HG02885 (cell line): ENCODE data around the gene HEMK1.
A peak's percentile ranks its signal among the peaks of the same experiment; 100 is the strongest.

Experiments used
- ATAC-seq: cut with Tn5 transposase; IDR thresholded peaks from one replicate; pipeline ENCODE4 v1.9.1; 2021; ENCODE audit warnings: mild to moderate bottlenecking; ENCODE audit not compliant: unreplicated experiment, poor library complexity

Gene HEMK1

DNA sequence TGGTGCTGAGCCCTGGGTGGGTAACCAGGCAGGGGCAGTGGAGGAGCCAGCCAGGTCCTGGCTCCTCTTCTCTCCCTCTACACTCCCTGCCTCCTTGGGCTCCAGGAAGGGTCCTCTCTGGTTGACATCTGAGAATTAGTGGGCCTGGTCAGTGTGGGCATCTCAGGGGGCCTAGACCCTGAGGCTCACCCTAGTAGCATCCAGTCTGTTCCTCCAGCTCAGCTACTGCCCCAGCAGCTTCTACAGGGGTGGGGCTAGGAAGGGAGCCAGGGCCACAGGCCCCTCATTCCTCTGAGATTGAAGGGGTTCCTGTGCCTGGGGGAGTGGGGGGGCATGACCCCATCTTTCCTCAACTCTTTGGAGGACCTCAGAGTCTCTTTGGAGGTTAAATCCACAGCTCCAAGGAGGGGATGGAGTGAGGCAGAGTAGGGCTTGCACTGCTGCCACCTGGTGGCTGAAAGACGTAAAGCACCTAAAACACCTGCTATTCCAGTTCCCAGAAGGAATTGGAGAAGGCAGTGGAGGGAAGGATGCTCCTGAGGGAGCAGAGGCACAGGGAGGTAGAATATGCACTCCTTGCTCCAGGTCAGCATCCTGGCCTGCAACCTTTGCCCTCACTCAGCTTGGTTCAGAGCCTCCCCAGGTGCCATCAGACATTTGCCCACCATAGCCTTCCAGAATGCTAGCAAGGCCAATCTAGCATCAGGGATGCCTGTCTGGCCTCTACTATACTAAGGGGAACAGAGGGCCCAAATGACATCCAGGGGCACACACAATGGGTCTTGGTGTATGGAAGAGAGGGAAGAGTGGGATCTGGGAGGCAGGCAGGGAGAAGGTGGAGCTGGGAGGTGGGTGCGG, 26.9 kb upstream of the HEMK1 start:
- no peak for ATAC-seq

DNA sequence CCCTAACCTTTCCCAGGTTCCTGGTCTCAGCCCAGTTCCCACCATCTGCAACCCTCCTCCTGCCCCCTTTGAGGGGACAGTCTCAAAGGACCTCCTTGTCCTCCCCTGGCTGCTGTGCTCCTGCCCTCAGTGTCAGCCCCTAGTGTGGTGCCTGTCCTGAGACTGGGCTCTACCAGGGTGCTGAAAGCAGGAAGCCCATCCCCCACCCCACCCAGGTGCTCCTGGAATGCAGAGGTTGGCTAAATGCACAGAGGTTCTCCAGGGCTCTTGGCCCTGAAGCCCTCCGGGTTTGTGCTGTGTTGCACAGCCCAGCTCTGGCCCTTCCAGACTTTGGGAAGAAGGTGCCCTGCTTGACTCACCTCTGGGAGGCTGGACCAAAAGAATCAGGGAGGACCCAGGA, 23.5 kb upstream of the HEMK1 start:
- no peak for ATAC-seq

DNA sequence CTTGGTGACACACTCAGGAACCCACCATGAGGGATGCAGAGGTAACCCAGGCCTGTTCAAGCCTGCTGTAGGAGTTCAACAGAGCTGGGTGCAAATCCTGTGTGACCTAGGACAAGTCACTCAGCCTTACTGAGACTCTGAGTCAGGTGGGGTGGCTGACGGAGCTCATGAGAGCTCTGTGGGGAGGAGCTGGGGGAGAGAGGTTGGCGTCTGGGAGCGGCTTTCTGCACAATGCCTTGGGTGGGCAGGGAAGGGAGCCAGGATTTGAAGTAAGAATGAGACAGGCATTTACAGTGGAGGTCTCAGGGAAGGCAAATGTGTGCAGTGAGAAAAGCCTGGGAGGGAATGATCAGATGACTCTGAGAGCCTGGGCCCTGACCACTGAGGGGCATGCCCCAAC, 20.1 kb upstream of the HEMK1 start:
- ATAC-seq = no peak

DNA sequence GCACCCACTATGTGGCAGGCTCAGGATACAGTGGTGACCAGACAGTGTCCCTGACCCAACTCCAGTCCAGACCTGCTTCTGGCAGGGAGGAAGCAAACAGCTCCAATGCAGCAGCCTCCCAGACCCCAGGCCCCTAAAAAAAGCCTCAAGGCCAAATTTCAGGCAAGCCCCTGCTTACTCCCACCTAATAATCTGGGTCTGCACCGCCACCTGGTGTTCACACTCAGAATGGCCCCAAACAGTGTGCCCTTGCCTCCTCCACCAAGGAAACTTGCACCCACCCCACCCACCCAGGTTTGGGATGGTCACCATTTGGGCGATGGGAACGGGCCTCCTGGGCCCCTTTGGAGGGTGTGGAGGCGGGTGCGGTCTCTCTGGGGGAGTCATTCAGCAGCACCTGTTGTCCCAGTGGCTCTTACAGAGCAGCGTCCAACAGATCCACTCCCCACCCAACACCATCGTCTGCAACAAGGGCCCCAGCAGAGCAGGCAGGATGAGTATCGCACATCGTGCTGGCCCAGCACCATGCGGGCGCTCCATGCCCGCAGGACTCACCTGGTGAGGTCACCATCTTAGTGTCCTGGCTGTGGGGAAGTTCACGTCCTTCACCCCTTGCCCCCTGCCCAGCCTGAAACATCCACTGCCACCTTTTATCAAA, 19.1 kb upstream of the HEMK1 start:
- no peak for ATAC-seq

- no peak for ATAC-seq
Measured at GRCh38 chr3:50551054-50551659, 18.2 kb upstream of the HEMK1 start.

DNA sequence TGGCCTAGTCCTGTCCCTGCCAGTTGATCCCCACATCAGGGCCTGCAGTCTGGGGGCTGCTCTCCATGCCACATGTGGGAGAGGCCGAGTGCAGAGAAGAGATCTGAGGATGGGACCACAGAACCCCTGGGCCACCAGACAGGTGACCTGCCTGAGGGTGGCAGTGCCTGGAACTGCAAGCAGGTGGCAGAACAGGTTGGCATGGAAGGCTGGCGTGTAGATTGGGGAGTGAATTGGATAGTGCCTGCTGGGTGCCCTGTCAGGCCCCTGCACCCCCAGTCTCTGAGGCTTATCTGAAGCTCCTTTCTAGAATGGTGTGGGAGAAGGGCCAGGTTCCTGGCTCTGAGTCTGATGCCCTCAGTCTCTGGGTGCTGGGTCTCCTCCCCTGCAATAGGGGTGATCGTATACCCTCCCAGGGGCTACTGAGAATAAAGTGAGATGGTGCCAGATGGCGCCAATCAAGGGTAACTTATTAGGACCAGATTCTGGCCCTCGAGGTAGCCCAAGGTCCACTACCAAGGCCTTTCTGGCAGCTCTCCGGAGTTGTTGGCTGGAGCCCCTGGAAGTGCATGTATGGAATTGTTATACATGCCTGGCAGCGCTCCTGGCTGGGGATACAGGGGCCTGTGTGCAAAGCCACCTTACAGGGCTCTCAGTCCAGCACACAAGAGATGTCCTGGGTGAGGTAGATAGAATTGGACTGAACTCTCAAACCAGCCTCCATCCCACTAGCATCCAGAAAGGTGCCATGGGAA, 17.5 kb upstream of the HEMK1 start:
- ATAC-seq = no peak

DNA sequence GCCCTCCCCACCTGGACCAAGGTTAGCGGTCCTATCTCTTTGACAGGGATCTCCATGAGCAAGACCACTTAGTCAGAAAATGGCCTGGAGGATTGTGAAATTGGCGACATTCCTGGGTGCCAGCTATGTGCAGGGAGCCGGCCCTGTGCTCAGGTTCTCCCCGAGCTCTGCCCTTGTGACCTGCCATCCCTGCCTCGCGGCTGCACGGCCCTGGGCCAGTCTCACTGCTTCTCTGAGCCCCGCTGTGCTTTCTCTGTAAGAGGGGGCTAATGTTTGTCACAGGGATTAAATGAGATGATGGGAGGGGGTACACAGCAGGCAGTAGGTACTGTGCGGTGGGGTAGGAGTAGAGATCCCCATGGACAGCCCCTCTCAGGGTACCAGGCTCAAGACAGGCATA, 16.7 kb upstream of the HEMK1 start:
- ATAC-seq = no peak

GRCh38 chr3:50554553-50554952, 14.8 kb upstream of the HEMK1 start:
- ATAC-seq = no peak

DNA sequence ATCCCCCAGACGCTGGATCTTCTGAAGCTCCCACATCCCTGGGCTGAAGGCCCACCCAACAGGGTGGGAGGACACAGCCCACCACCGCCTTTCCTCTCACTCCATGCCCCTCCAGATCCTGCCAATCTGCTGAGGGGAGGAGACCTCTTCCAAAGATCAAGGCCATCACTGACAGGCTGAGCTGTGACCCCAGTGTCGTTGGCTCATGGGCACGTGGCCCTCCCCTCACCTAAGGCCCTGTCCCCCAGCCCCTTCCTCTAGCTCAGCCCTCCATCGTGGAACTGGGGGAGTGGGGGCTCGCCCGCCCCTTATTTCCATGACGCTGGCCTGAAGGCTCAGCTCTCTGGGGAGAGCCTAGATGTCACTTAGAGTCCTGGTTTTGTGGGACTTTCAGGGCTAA, 12.2 kb upstream of the HEMK1 start:
- ATAC-seq = no peak

GRCh38 chr3:50557915-50558314, 11.4 kb upstream of the HEMK1 start:
- no peak for ATAC-seq

DNA sequence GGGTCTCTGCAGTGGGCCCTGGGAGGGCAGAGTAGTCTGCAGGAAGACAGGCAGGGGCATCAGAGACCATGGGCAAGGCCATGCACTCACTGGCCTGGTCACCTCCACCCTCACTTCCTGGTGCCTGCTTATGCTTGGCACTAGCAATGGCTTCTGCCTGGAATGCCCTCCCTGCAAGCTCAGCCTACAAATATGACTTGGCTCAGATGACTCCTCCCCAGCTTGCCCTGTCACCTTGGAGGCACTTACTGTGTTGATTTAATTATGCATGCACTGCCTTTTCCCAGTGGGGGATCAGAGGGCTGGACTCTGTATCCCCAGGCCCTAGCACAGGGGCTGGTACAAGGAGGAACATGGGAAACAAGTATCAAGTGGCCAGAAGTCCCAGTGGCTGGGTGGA, 9.6 kb upstream of the HEMK1 start:
- no peak for ATAC-seq

DNA sequence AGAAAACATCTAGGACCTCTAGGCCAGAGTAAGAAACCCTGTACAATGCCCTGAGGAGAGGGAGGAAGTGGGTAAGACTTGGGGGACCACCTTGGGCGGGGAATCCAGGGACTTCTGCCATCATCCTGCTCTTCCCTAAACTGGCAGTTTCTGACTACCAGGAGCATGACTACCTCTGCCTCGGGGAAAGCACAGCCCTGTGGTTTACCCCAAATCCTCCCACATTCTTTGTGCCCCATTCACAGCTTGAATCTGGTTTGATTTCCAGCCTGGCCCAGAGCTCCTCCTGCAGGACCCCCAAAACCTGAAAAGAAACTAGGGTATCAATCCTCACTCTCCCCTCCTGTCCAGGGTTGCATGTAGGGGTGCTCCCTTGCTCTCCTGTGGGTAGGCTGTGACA, 6.5 kb upstream of the HEMK1 start:
- ATAC-seq = no peak

GRCh38 chr3:50563867-50564266, 5.5 kb upstream of the HEMK1 start:
- ATAC-seq = no peak

- no peak for ATAC-seq
Measured at GRCh38 chr3:50564321-50564720, 5.0 kb upstream of the HEMK1 start.

GRCh38 chr3:50567011-50567385, 2.3 kb upstream of the HEMK1 start:
- no peak for ATAC-seq

GRCh38 chr3:50567386-50568167, 1.7 kb upstream of the HEMK1 start, which contains the start of gene C3orf18:
Gene C3orf18, minus strand, starts transcription at chr3:50567747. Its CDS starts 2,048 bp downstream, at chr3:50565699.
- peak; percentile 81 for ATAC-seq

GRCh38 chr3:50570508-50571279, 1.4 kb downstream of the HEMK1 start:
- no peak for ATAC-seq

DNA sequence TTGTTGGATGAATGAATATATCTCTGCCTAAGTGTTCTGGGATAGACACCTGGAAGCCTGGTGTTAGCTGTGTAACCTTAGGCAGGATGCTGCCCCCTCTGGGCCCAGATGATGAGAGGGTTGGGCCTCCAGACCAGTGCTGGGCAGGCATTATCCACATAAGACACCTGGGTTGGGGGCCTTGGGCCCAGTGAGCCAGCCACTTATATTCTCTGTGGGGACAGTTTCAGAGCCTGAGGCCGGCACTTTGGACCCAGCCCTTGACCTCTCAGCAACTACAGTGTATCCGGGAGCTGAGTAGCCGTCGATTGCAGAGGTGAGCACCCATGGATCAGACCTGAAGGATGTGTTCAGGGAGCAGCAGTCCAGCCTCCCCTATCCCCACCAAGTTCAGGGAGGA, 2.2 kb downstream of the HEMK1 start:
- no peak for ATAC-seq

- ATAC-seq = peak; percentile 26
Measured at GRCh38 chr3:50572158-50572557, 2.8 kb downstream of the HEMK1 start.
